HEK293 (cell line): Measurements from ENCODE around the gene SZT2.

Source experiments
- CTCF ChIA-PET: fragments of 350-600 bp; formaldehyde crosslinking; extraction: SDS; loops from one replicate; lab custom pipeline; 2021; ENCODE audit warnings: antibody characterized with exemption; lab: Yijun Ruan, JAX
- POLR2A ChIA-PET: fragments of 300-600 bp; formaldehyde crosslinking; extraction: SDS; loops from one replicate; lab custom pipeline; 2020; ENCODE audit warnings: antibody characterized with exemption, inconsistent platforms; lab: Yijun Ruan, JAX
- H3K27ac ChIP-seq: fragments of 200-500 bp; sonication (Bioruptor generic); 2 replicates; pipeline ENCODE4 v1.5.1; 2014; ENCODE audit warnings: low read depth, low read length, control low read depth, inconsistent platforms; ENCODE audit errors: extremely low read depth
- H3K36me3 ChIP-seq, 2 experiments: fragments of 200-500 bp in 1 of 2; sonication (Bioruptor generic) in 1 of 2; 1 replicate in 1 of 2; 2 replicates in 1 of 2; pipeline ENCODE4 v1.5.1; 2014 to 2017; ENCODE audit warnings: inconsistent platforms in 2 of 2, low read length in 2 of 2; ENCODE audit not compliant: control insufficient read depth in 2 of 2, insufficient read depth in 1 of 2
- H3K4me1 ChIP-seq: fragments of 200-500 bp; sonication (Bioruptor generic); 2 replicates; pipeline ENCODE4 v1.5.1; 2014; ENCODE audit warnings: mild to moderate bottlenecking, low read length, inconsistent platforms; ENCODE audit not compliant: control insufficient read depth, insufficient read depth
- H3K4me3 ChIP-seq: 2 replicates; pipeline ENCODE4 v1.5.1; 2011; ENCODE audit warnings: low read depth, mild to moderate bottlenecking, control low read depth, low read length, moderate library complexity
- H3K9me3 ChIP-seq: fragments of 200-500 bp; sonication (Bioruptor generic); 2 replicates; pipeline ENCODE4 v1.5.1; 2014; ENCODE audit warnings: low read depth, low read length, inconsistent platforms; ENCODE audit not compliant: control insufficient read depth, insufficient read depth
- BCL11B ChIP-seq: fragments of 450-650 bp; formaldehyde crosslinking; IDR thresholded peaks from 2 replicates; pipeline ENCODE4 v1.5.1; 2016; ENCODE audit warnings: low read depth, missing biosample characterization, missing genetic modification characterization
- EGR2 ChIP-seq: fragments of 450-650 bp; formaldehyde crosslinking; IDR thresholded peaks from 2 replicates; pipeline ENCODE4 v1.5.1; 2016; ENCODE audit warnings: low read depth, missing biosample characterization, missing genetic modification characterization
- HOXC10 ChIP-seq: sonication (generic); formaldehyde crosslinking; IDR thresholded peaks from 2 replicates; pipeline ENCODE4 v1.8.1; 2023; ENCODE audit warnings: mild to moderate bottlenecking, missing genetic modification reagents
- SP7 ChIP-seq: fragments of 450-650 bp; formaldehyde crosslinking; IDR thresholded peaks from 2 replicates; pipeline ENCODE4 v1.5.1; 2016; ENCODE audit warnings: missing biosample characterization, missing genetic modification characterization
- ZNF138 ChIP-seq: fragments of 450-650 bp; formaldehyde crosslinking; IDR thresholded peaks from 2 replicates; pipeline ENCODE4 v1.5.1; 2016; ENCODE audit warnings: missing biosample characterization, missing genetic modification characterization, borderline replicate concordance
- ZNF19 ChIP-seq: fragments of 450-650 bp; formaldehyde crosslinking; IDR thresholded peaks from 2 replicates; pipeline ENCODE4; 2016; ENCODE audit warnings: missing biosample characterization, missing genetic modification characterization, low read depth
- ZNF266 ChIP-seq: fragments of 450-650 bp; formaldehyde crosslinking; IDR thresholded peaks from 2 replicates; pipeline ENCODE4 v1.5.1; 2016; ENCODE audit warnings: missing biosample characterization, missing genetic modification characterization, low read depth
- ZNF324 ChIP-seq: fragments of 450-650 bp; formaldehyde crosslinking; IDR thresholded peaks from 2 replicates; pipeline ENCODE4 v1.5.1; 2016; ENCODE audit warnings: missing biosample characterization, missing genetic modification characterization
- ZNF391 ChIP-seq: fragments of 450-650 bp; formaldehyde crosslinking; IDR thresholded peaks from 2 replicates; pipeline ENCODE4 v1.5.1; 2016; ENCODE audit warnings: low read depth, missing biosample characterization, missing genetic modification characterization, borderline replicate concordance
- ZNF394 ChIP-seq: fragments of 450-650 bp; formaldehyde crosslinking; IDR thresholded peaks from 2 replicates; pipeline ENCODE4 v1.5.1; 2016; ENCODE audit warnings: missing biosample characterization, missing genetic modification characterization, mild to moderate bottlenecking, moderate library complexity, borderline replicate concordance
- ZNF416 ChIP-seq: fragments of 450-650 bp; formaldehyde crosslinking; IDR thresholded peaks from 2 replicates; pipeline ENCODE4 v1.5.1; 2016; ENCODE audit warnings: missing biosample characterization, missing genetic modification characterization
- ZNF48 ChIP-seq: fragments of 450-650 bp; formaldehyde crosslinking; IDR thresholded peaks from 2 replicates; pipeline ENCODE4 v1.5.1; 2016; ENCODE audit warnings: missing biosample characterization, missing genetic modification characterization
- ZNF621 ChIP-seq: fragments of 450-650 bp; formaldehyde crosslinking; IDR thresholded peaks from 2 replicates; pipeline ENCODE4 v1.5.1; 2017; ENCODE audit warnings: missing biosample characterization, missing genetic modification characterization
- ZNF776 ChIP-seq: fragments of 450-650 bp; formaldehyde crosslinking; IDR thresholded peaks from 2 replicates; pipeline ENCODE4 v1.5.0; 2017; ENCODE audit warnings: missing biosample characterization, missing genetic modification characterization, borderline replicate concordance
- ZSCAN30 ChIP-seq: fragments of 450-650 bp; IDR thresholded peaks from 2 replicates; pipeline ENCODE4 v1.5.1; 2018; ENCODE audit warnings: missing biosample characterization, mild to moderate bottlenecking, missing genetic modification characterization, moderate library complexity
- TF ChIP-seq, protein P1 (sequence below): fragments of 450-650 bp; formaldehyde crosslinking; IDR thresholded peaks from 2 replicates; pipeline ENCODE4 v1.5.1; 2016; ENCODE audit warnings: missing biosample characterization, missing genetic modification characterization
- TF ChIP-seq, protein P2 (sequence below): fragments of 450-650 bp; formaldehyde crosslinking; IDR thresholded peaks from 2 replicates; pipeline ENCODE4 v1.5.1; 2016; ENCODE audit warnings: missing biosample characterization, missing genetic modification characterization
- TF ChIP-seq, protein P3 (sequence below): fragments of 450-650 bp; formaldehyde crosslinking; IDR thresholded peaks from 2 replicates; pipeline ENCODE4 v1.5.1; 2016; ENCODE audit warnings: missing biosample characterization, missing genetic modification characterization

SZT2 gene

DNA sequence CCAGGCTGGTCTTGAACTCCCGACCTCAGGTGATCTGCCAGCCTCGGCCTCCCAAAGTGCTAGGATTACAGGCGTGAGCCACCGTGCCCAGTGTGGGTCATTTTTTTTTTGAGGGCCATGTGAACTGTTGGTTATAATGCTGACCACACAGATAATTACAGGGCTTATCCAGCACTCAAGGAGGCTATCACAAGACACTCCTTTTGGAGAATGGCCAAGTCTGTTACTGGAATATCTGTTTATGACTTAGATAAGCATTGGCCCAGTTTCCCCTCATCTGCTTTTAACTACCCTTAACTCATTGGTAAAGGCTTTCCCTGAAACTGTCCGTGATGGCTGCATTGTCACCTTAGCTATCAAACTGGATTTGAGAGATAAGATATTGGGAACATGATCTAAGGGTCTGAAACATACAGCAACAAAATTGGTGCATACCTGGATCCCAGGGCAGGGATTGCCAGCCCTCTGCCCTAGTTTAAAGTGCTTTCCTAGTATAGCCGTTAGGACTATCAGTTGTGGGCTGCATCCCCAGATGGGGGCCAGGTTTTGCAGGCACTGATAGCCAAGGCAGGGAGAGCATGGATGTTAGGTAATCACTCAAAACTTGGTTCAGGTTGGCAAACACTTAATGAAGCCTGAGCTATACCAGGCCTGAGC is 15.6 kb downstream of the SZT2 start (continued):
- TF ChIP-seq, protein P1, sequence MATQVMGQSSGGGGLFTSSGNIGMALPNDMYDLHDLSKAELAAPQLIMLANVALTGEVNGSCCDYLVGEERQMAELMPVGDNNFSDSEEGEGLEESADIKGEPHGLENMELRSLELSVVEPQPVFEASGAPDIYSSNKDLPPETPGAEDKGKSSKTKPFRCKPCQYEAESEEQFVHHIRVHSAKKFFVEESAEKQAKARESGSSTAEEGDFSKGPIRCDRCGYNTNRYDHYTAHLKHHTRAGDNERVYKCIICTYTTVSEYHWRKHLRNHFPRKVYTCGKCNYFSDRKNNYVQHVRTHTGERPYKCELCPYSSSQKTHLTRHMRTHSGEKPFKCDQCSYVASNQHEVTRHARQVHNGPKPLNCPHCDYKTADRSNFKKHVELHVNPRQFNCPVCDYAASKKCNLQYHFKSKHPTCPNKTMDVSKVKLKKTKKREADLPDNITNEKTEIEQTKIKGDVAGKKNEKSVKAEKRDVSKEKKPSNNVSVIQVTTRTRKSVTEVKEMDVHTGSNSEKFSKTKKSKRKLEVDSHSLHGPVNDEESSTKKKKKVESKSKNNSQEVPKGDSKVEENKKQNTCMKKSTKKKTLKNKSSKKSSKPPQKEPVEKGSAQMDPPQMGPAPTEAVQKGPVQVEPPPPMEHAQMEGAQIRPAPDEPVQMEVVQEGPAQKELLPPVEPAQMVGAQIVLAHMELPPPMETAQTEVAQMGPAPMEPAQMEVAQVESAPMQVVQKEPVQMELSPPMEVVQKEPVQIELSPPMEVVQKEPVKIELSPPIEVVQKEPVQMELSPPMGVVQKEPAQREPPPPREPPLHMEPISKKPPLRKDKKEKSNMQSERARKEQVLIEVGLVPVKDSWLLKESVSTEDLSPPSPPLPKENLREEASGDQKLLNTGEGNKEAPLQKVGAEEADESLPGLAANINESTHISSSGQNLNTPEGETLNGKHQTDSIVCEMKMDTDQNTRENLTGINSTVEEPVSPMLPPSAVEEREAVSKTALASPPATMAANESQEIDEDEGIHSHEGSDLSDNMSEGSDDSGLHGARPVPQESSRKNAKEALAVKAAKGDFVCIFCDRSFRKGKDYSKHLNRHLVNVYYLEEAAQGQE (tag by site-specific recombination), result no peak
- TF ChIP-seq ZNF391 (tag by site-specific recombination) (no peak), SP7 (tag by site-specific recombination) (peak; percentile 88), HOXC10 (no peak), ZNF416 (no peak), ZNF138 (tag by site-specific recombination) (no peak)
- TF ChIP-seq, protein P2, sequence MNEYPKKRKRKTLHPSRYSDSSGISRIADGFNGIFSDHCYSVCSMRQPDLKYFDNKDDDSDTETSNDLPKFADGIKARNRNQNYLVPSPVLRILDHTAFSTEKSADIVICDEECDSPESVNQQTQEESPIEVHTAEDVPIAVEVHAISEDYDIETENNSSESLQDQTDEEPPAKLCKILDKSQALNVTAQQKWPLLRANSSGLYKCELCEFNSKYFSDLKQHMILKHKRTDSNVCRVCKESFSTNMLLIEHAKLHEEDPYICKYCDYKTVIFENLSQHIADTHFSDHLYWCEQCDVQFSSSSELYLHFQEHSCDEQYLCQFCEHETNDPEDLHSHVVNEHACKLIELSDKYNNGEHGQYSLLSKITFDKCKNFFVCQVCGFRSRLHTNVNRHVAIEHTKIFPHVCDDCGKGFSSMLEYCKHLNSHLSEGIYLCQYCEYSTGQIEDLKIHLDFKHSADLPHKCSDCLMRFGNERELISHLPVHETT (tag by site-specific recombination), result no peak
- TF ChIP-seq, protein P3, sequence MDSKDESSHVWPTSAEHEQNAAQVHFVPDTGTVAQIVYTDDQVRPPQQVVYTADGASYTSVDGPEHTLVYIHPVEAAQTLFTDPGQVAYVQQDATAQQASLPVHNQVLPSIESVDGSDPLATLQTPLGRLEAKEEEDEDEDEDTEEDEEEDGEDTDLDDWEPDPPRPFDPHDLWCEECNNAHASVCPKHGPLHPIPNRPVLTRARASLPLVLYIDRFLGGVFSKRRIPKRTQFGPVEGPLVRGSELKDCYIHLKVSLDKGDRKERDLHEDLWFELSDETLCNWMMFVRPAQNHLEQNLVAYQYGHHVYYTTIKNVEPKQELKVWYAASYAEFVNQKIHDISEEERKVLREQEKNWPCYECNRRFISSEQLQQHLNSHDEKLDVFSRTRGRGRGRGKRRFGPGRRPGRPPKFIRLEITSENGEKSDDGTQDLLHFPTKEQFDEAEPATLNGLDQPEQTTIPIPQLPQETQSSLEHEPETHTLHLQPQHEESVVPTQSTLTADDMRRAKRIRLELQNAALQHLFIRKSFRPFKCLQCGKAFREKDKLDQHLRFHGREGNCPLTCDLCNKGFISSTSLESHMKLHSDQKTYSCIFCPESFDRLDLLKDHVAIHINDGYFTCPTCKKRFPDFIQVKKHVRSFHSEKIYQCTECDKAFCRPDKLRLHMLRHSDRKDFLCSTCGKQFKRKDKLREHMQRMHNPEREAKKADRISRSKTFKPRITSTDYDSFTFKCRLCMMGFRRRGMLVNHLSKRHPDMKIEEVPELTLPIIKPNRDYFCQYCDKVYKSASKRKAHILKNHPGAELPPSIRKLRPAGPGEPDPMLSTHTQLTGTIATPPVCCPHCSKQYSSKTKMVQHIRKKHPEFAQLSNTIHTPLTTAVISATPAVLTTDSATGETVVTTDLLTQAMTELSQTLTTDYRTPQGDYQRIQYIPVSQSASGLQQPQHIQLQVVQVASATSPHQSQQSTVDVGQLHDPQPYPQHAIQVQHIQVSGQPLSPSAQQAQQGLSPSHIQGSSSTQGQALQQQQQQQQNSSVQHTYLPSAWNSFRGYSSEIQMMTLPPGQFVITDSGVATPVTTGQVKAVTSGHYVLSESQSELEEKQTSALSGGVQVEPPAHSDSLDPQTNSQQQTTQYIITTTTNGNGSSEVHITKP (tag by site-specific recombination), result no peak

DNA sequence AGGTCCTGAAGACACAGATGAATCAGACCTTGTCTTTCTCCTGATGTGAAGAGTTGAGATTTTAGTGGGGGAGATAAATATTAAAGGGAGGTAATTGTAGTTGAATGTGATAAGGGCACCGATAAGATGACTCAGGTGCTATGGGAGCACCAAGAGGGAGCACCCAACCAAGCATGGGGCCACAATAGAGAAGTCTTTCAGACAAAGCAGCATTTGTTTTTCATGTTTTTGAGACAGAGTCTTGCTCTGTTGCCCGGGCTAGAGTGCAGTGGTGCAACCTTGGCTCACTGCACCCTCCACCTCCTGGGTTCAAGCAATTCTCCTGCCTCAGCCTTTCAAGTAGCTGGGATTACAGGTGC is 16.2 kb downstream of the SZT2 start:
- no peak overlapping the region for H3K4me3 ChIP-seq
- H3K27ac ChIP-seq, result no peak overlapping the region
- ChIA-PET CTCF (interaction anchor here (0.6 to 2.3 kb wide), 3 partner anchors 9 to 1247 kb away, joined by 3 to 9 read pairs (median 3); partner anchors contain the start of gene C1orf210), POLR2A (no interaction called here)
- H3K9me3 ChIP-seq, result no peaks in the 10 kb centered on the region
- H3K36me3 ChIP-seq, result peaks cover 15 to 68% of the 10 kb centered on the region in 2 experiments
- H3K4me1 ChIP-seq, result no peaks in the 10 kb centered on the region
- no peak for TF ChIP-seq ZSCAN30 (tag by site-specific recombination)
- TF ChIP-seq BCL11B, result no peak
- TF ChIP-seq ZNF266 (tag by site-specific recombination), result no peak
- TF ChIP-seq EGR2 (tag by site-specific recombination), result no peak

DNA sequence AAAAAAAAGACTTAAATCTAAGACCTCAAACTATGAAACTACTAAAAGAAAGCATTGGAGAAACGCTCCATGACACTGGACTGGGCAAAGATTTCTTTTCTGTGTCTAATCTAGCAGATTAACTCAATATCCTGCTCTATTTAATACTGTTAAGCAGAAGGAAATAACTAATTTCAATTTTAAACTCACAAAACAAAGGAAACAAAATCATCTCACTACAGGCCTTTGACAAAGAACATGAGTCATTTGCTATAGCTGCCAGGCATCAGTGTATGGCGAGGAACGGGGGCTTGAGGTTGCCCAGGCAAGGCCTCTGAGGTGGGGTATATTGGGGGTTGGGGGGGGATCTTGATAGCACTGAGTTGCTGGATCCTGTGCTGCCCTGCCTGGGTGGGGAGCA is 20.9 kb downstream of the SZT2 start:
- Histone ChIP-seq H3K4me1 (no peaks in the 10 kb centered on the region), H3K36me3 (peaks cover 8 to 55% of the 10 kb centered on the region in 2 experiments; a peak in 2 of 3 replicates), H3K9me3 (no peaks in the 10 kb centered on the region), H3K4me3 (no peak overlapping the region), H3K27ac (no peak overlapping the region)
- ChIA-PET POLR2A (interaction anchor here (0.6 to 0.8 kb wide), 2 partner anchors 22 to 31 kb away, joined by 3 to 6 read pairs; no protein-coding TSS in a partner anchor), CTCF (no interaction called here)
- TF ChIP-seq ZNF394 (tag by site-specific recombination) (no peak), ZNF324 (no peak), ZNF48 (tag by site-specific recombination) (no peak), ZNF19 (no peak), ZNF776 (tag by site-specific recombination) (no peak), ZNF621 (tag by site-specific recombination) (no peak)
